Measurements from ENCODE around the gene GPR82.

DNA sequence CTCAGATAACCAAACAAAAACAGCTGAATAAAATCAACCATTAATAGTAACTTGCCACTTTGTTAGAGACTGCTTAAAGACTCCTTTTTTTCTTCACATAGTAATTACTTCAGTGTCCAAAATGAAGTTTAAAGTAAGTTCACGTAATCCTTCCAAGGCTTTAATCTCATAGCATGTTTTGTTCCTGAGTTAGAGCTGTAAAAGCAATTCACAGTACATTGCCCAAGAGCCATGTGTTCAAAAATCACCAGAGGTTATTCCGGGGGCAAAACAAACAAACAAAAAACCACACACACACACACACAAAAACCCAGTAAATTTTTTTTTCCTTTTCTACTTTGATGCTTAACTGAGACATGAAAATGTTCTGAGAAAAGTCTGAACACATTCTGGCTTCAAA lies 6.1 kb downstream of the GPR82 start:
- no peak for TF ChIP-seq EZH2 (IDR thresholded peaks at IDR 0.05; ENCODE audit: borderline replicate concordance, insufficient read depth, low read depth, low read length, poor library complexity, severe bottlenecking)
- TF ChIP-seq, protein P1, sequence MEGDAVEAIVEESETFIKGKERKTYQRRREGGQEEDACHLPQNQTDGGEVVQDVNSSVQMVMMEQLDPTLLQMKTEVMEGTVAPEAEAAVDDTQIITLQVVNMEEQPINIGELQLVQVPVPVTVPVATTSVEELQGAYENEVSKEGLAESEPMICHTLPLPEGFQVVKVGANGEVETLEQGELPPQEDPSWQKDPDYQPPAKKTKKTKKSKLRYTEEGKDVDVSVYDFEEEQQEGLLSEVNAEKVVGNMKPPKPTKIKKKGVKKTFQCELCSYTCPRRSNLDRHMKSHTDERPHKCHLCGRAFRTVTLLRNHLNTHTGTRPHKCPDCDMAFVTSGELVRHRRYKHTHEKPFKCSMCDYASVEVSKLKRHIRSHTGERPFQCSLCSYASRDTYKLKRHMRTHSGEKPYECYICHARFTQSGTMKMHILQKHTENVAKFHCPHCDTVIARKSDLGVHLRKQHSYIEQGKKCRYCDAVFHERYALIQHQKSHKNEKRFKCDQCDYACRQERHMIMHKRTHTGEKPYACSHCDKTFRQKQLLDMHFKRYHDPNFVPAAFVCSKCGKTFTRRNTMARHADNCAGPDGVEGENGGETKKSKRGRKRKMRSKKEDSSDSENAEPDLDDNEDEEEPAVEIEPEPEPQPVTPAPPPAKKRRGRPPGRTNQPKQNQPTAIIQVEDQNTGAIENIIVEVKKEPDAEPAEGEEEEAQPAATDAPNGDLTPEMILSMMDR (IDR thresholded peaks at IDR 0.05), result no peak

Measured in B cell (primary cell).